Activated CD4-positive, alpha-beta T cell treated with anti-CD3 and anti-CD28 coated beads, Interleukin-2, amount 50 U/mL, for 48 hours (primary cell): ENCODE data around the gene PDLIM7.

Source experiments
- DNase-seq, 2 experiments: peaks; one replicate each; pipeline ENCODE4 v3.0.0-alpha.2; 2020

The PDLIM7 gene

GRCh38 chr5:177442066-177442826 is 55.2 kb downstream of the PDLIM7 start:
- DNase-seq: no peak

GRCh38 chr5:177440990-177441780 is 56.2 kb downstream of the PDLIM7 start:
- DNase-seq: no peak

GRCh38 chr5:177440211-177440989 is 57.0 kb downstream of the PDLIM7 start:
- DNase-seq: peak; percentile 67 to 73

- no peak for DNase-seq
Observed at GRCh38 chr5:177439518-177440053, 57.8 kb downstream of the PDLIM7 start.

- DNase-seq: no peak
Observed at GRCh38 chr5:177438468-177438867, 58.9 kb downstream of the PDLIM7 start.

- DNase-seq: no peak
Observed at GRCh38 chr5:177437623-177438022, 59.8 kb downstream of the PDLIM7 start.

- DNase-seq: no peak
Observed at GRCh38 chr5:177435847-177436536, 61.4 kb downstream of the PDLIM7 start.

GRCh38 chr5:177434942-177435738 is 62.3 kb downstream of the PDLIM7 start:
- DNase-seq: no peak

- DNase-seq: peak; percentile 72 to 80
Observed at GRCh38 chr5:177434437-177434836, 63.0 kb downstream of the PDLIM7 start.

GRCh38 chr5:177433658-177434217 is 63.7 kb downstream of the PDLIM7 start:
- DNase-seq: no peak
